ENCODE data around the gene PRMT6.

The PRMT6 gene

DNA sequence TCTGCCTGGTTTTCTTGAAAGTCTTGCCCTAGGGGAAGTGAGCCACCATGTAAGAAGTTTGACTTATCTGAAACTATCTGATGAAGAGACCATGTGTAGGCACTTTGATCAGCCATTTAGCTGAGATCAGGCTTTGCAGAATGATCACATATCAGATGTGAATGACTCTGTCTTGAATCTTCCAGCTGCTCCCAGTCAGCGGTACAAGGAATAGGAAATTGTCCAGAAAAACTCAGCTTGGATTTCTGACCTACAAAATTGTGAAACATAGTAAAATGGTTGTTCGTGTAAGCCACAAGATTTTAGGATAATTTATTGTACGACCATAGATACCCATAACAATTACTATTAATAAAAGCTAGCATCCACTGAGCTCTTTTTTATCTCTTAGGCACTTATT lies 42.5 kb downstream of the PRMT6 start:
- no peak for DNase-seq (ENCODE audit: low spot score)
- TF ChIP-seq, protein P1, sequence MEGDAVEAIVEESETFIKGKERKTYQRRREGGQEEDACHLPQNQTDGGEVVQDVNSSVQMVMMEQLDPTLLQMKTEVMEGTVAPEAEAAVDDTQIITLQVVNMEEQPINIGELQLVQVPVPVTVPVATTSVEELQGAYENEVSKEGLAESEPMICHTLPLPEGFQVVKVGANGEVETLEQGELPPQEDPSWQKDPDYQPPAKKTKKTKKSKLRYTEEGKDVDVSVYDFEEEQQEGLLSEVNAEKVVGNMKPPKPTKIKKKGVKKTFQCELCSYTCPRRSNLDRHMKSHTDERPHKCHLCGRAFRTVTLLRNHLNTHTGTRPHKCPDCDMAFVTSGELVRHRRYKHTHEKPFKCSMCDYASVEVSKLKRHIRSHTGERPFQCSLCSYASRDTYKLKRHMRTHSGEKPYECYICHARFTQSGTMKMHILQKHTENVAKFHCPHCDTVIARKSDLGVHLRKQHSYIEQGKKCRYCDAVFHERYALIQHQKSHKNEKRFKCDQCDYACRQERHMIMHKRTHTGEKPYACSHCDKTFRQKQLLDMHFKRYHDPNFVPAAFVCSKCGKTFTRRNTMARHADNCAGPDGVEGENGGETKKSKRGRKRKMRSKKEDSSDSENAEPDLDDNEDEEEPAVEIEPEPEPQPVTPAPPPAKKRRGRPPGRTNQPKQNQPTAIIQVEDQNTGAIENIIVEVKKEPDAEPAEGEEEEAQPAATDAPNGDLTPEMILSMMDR (IDR thresholded peaks at IDR 0.05; ENCODE audit: extremely low read depth, missing control alignments): no peak

DNA sequence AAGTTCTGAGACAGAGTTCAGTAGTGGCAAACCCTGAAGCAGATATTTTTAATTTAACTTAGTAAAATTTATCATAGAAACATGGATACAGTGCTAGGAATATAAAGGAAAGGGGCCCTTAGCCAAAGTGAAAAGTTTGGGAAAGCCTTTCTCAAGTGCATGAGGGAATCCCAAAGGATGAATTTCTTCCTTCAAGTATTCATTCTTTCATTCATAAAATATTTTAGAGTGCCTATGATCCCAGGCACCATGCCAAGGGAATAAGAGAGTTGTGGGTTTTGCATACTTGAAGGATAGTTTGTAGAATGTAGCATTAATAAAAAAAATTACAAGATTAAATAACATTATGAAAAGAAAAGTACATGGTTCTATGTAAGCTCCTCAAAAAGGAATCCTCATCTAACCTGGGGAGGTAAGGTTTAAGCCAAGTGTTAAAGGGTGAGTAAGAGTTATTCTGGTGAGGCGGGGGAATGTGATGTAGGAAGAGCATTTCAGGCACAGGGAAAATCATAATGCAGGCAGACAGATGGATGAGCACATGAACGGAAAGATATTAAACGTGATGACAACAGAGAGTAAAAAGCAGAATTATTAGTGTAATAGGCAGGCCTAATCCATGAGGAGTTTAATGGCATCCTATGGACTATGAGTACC lies 44.0 kb downstream of the PRMT6 start:
- DNase-seq (ENCODE audit: low spot score): no peak
- TF ChIP-seq, protein P1 (IDR thresholded peaks at IDR 0.05; ENCODE audit: extremely low read depth, missing control alignments): no peak

DNA sequence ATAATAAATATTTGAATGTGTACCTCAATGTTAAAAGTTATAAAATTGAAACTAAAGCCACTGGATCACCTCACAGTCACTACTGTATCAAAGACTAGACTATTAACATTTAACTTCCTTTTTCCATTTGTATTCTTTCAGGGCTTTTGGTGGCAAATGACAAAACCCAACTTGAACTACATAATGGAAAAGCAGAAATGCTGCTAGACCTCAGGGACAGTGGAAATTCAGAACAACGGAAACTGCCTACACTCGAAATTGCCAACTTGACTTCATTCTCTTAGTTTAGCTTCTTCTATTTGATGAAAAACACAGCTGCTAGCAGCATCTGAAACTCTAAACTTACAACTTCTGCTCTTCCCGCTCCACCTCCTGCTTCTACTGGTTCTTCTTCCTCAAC lies 49.4 kb downstream of the PRMT6 start:
- TF ChIP-seq, protein P1 (IDR thresholded peaks at IDR 0.05; ENCODE audit: extremely low read depth, missing control alignments): no peak
- peak; percentile 4 for DNase-seq (ENCODE audit: low spot score)
